ENCODE measurements around the gene SAFB. TPM values are rescaled to one million over a fixed set of nuclear protein-coding genes. Genes with fewer than 3 reads are reported as not detected.

Gene SAFB
- total RNA-seq, 1 experiment from 2014 or later, result 83.0 TPM

GRCh38 chr19:5593343-5594255 lies 29.3 kb upstream of the SAFB start:
- Histone ChIP-seq H3K27me3 (ENCODE audit: control insufficient read depth, insufficient read depth, low read length) (no peaks in the 10 kb centered on the region), H3K9me3 (ENCODE audit: control insufficient read depth, insufficient read depth, low read depth, low read length) (no peaks in the 10 kb centered on the region), H3K36me3 (ENCODE audit: control insufficient read depth, insufficient read depth, low read length) (peaks cover 16% of the 10 kb centered on the region), H3K4me1 (ENCODE audit: control insufficient read depth, insufficient read depth, low read length) (no peaks in the 10 kb centered on the region), H3K4me3 (ENCODE audit: low read depth in 2 of 2, low read length in 2 of 2) (no peak overlapping the region), H3K27ac (ENCODE audit: low read length) (no peak overlapping the region)
- TF ChIP-seq SIN3A (IDR thresholded peaks at IDR 0.05; ENCODE audit: borderline replicate concordance, insufficient read depth, low read depth, low read length) (no peak), POLR2AphosphoS5 (IDR thresholded peaks at IDR 0.05; ENCODE audit: low read depth, low read length) (no peak), TCF7L2 (IDR thresholded peaks at IDR 0.05; ENCODE audit: low read depth, low read length) (no peak)
- TF ChIP-seq, protein P1, sequence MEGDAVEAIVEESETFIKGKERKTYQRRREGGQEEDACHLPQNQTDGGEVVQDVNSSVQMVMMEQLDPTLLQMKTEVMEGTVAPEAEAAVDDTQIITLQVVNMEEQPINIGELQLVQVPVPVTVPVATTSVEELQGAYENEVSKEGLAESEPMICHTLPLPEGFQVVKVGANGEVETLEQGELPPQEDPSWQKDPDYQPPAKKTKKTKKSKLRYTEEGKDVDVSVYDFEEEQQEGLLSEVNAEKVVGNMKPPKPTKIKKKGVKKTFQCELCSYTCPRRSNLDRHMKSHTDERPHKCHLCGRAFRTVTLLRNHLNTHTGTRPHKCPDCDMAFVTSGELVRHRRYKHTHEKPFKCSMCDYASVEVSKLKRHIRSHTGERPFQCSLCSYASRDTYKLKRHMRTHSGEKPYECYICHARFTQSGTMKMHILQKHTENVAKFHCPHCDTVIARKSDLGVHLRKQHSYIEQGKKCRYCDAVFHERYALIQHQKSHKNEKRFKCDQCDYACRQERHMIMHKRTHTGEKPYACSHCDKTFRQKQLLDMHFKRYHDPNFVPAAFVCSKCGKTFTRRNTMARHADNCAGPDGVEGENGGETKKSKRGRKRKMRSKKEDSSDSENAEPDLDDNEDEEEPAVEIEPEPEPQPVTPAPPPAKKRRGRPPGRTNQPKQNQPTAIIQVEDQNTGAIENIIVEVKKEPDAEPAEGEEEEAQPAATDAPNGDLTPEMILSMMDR (IDR thresholded peaks at IDR 0.05), result no peak
- TF ChIP-seq, protein P2, sequence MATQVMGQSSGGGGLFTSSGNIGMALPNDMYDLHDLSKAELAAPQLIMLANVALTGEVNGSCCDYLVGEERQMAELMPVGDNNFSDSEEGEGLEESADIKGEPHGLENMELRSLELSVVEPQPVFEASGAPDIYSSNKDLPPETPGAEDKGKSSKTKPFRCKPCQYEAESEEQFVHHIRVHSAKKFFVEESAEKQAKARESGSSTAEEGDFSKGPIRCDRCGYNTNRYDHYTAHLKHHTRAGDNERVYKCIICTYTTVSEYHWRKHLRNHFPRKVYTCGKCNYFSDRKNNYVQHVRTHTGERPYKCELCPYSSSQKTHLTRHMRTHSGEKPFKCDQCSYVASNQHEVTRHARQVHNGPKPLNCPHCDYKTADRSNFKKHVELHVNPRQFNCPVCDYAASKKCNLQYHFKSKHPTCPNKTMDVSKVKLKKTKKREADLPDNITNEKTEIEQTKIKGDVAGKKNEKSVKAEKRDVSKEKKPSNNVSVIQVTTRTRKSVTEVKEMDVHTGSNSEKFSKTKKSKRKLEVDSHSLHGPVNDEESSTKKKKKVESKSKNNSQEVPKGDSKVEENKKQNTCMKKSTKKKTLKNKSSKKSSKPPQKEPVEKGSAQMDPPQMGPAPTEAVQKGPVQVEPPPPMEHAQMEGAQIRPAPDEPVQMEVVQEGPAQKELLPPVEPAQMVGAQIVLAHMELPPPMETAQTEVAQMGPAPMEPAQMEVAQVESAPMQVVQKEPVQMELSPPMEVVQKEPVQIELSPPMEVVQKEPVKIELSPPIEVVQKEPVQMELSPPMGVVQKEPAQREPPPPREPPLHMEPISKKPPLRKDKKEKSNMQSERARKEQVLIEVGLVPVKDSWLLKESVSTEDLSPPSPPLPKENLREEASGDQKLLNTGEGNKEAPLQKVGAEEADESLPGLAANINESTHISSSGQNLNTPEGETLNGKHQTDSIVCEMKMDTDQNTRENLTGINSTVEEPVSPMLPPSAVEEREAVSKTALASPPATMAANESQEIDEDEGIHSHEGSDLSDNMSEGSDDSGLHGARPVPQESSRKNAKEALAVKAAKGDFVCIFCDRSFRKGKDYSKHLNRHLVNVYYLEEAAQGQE (IDR thresholded peaks at IDR 0.05; ENCODE audit: insufficient read depth in 1 of 2, low read depth in 2 of 2, low read length in 1 of 2), result no peak
- in situ Hi-C loops (cut with HindIII; ENCODE audit: low pct_unique_long_range_greater_than_20kb, low sequenced_read_pairs) (no loop called here), intact Hi-C loops (cut with micrococcal nuclease; ENCODE audit: unreplicated experiment) (no loop called here)
- no peak for ATAC-seq
- BruUV-seq (replicated peaks), result no TSS peak
- ChIA-PET POLR2A (no interaction called here), CTCF (no interaction called here)
- DNase-seq (ENCODE audit: low read depth, low spot score), result no peak

DNA sequence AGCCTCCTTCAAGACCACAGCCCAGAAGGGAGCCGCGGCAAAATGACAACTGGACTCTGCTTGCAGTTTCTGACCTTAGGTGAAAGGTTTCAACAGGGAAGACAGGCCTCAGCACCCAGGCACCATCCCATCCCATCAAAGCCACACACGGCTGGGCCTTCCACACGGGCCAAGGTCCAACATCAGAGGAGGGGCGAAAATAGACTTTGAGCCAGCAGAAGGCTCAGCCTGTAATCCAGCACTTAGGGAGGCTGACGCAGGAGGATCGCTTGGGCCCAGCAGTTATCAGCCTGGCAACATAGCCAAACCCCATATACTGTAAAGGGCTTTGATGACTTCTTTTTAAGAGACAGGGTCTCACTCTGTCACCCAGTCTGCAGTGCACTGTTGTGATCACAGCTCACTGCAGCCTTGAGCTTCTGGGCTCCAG lies 28.3 kb upstream of the SAFB start:
- ATAC-seq (no peak), DNase-seq (ENCODE audit: low read depth, low spot score) (no peak)
- TF ChIP-seq POLR2AphosphoS5 (IDR thresholded peaks at IDR 0.05; ENCODE audit: low read depth, low read length) (no peak), SIN3A (IDR thresholded peaks at IDR 0.05; ENCODE audit: borderline replicate concordance, insufficient read depth, low read depth, low read length) (no peak), TCF7L2 (IDR thresholded peaks at IDR 0.05; ENCODE audit: low read depth, low read length) (no peak)
- TF ChIP-seq, protein P1 (IDR thresholded peaks at IDR 0.05), result no peak
- TF ChIP-seq, protein P2 (IDR thresholded peaks at IDR 0.05; ENCODE audit: insufficient read depth in 1 of 2, low read depth in 2 of 2, low read length in 1 of 2), result no peak
- ChIA-PET POLR2A (no interaction called here), CTCF (interaction anchor here (0.6 kb wide), 1 partner anchor 794 kb away, joined by 3 read pairs; no protein-coding TSS in a partner anchor)
- Histone ChIP-seq H3K4me3 (ENCODE audit: low read depth in 2 of 2, low read length in 2 of 2) (no peak overlapping the region), H3K9me3 (ENCODE audit: control insufficient read depth, insufficient read depth, low read depth, low read length) (no peaks in the 10 kb centered on the region), H3K27ac (ENCODE audit: low read length) (no peak overlapping the region), H3K4me1 (ENCODE audit: control insufficient read depth, insufficient read depth, low read length) (no peaks in the 10 kb centered on the region), H3K36me3 (ENCODE audit: control insufficient read depth, insufficient read depth, low read length) (peaks cover 20% of the 10 kb centered on the region), H3K27me3 (ENCODE audit: control insufficient read depth, insufficient read depth, low read length) (no peaks in the 10 kb centered on the region)
- intact Hi-C loops (cut with micrococcal nuclease; ENCODE audit: unreplicated experiment) (no loop called here), in situ Hi-C loops (cut with HindIII; ENCODE audit: low pct_unique_long_range_greater_than_20kb, low sequenced_read_pairs) (no loop called here)
- BruUV-seq (replicated peaks), result no TSS peak

Data from Panc1 (cell line).